ENCODE data around the gene PRR33. TPM values are rescaled to one million over a fixed set of nuclear protein-coding genes. Genes with fewer than 3 reads are reported as not detected.
A peak's percentile ranks its signal among the peaks of the same experiment; 100 is the strongest.

The PRR33 gene
- total and polyA plus RNA-seq, 2 donors (not counting 3 experiments of a cell fraction or from before 2014, with no cell fraction given), result not detected

GRCh38 chr11:1908618-1909017 is 16.9 kb upstream of the PRR33 start:
- ChIA-PET CTCF (interaction anchor here (1.1 to 5.3 kb wide), 2 partner anchors 26 to 214 kb away, joined by 3 to 41 read pairs; no protein-coding TSS in a partner anchor), POLR2A (no interaction called here)
- dilution Hi-C loops (cut with MboI; ENCODE audit: extremely low pct_ligation_motif_present, low sequenced_read_pairs), result no loop called here
- peak overlapping the region; percentile 20 for H2AFZ ChIP-seq (ENCODE audit: low read depth, low read length)
- no peaks in the 10 kb centered on the region for H4K20me1 ChIP-seq (replicated peaks; ENCODE audit: control insufficient read depth, extremely low read depth, insufficient read depth, low read length)
- peak overlapping the region in 1 of 3 experiments; percentile 22 for H3K4me3 ChIP-seq (replicated peaks in 1 of 3; ENCODE audit: insufficient read depth in 1 of 3, low read depth in 1 of 3, low read length in 3 of 3)
- FAIRE-seq (peak; percentile 95), DNase-seq (ENCODE audit: low read depth, low spot score) (peak; percentile 86)
- intact Hi-C loops (cut with micrococcal nuclease), result loop anchor here (2.0 kb wide), 1 partner anchor 28 kb away; no protein-coding TSS in a partner anchor
- H3K79me2 ChIP-seq (ENCODE audit: control insufficient read depth, insufficient read depth, low read length), result no peaks in the 10 kb centered on the region
- H3K9me1 ChIP-seq (replicated peaks; ENCODE audit: control insufficient read depth, extremely low read depth, insufficient read depth, low read length), result no peaks in the 10 kb centered on the region
- H3K27ac ChIP-seq (ENCODE audit: insufficient read depth, low read depth, low read length), result peak overlapping the region; percentile 74
- peak overlapping the region; percentile 70 for H3K9ac ChIP-seq (replicated peaks; ENCODE audit: extremely low read depth, insufficient read depth, low read length)
- TF ChIP-seq, protein P1, sequence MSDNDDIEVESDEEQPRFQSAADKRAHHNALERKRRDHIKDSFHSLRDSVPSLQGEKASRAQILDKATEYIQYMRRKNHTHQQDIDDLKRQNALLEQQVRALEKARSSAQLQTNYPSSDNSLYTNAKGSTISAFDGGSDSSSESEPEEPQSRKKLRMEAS (IDR thresholded peaks at IDR 0.05; ENCODE audit: insufficient read depth, insufficient read length), result no peak
- TF ChIP-seq JUN (IDR thresholded peaks at IDR 0.05; ENCODE audit: borderline replicate concordance, insufficient read depth, insufficient read length, low read depth), result peak; percentile 14
- TF ChIP-seq POLR2A (IDR thresholded peaks at IDR 0.05; ENCODE audit: low read depth, low read length), result peak; percentile 21
- no peak for TF ChIP-seq EZH2 (IDR thresholded peaks at IDR 0.05; ENCODE audit: borderline replicate concordance, low read depth, low read length, severe bottlenecking)
- TF ChIP-seq FOS (IDR thresholded peaks at IDR 0.05; ENCODE audit: borderline replicate concordance, insufficient read depth, low read length), result peak; percentile 7
- peak; percentile 34 for TF ChIP-seq POLR2AphosphoS5 (IDR thresholded peaks at IDR 0.05; ENCODE audit: insufficient read depth, low read depth, low read length)
- H3K4me1 ChIP-seq (ENCODE audit: control insufficient read depth, extremely low read depth, insufficient read depth, low read length), result peaks cover 33% of the 10 kb centered on the region
- H3K9me3 ChIP-seq (replicated peaks; ENCODE audit: control insufficient read depth, insufficient read depth, low read length), result no peaks in the 10 kb centered on the region
- H3K36me3 ChIP-seq (ENCODE audit: control insufficient read depth in 2 of 2, extremely low read depth in 1 of 2, insufficient read depth in 2 of 2, low read length in 2 of 2), result no peaks in the 10 kb centered on the region
- no TSS peak for BruUV-seq (replicated peaks)
- H3K4me2 ChIP-seq (ENCODE audit: insufficient read depth, low read length), result peak overlapping the region; percentile 51
- H3K27me3 ChIP-seq (ENCODE audit: control insufficient read depth in 2 of 2, insufficient read depth in 2 of 2, low read length in 2 of 2), result no peaks in the 10 kb centered on the region
